CD4-positive, alpha-beta T cell treated with Interleukin-6 at 100 ng/mL for 8 hours (primary cell): ENCODE data around the gene SH3PXD2B.
"Not testable (repeated sequence)": the region's sequence is repeated elsewhere in the genome, so short reads cannot be mapped to it uniquely, and the experiment has no call there.

Source experiments
- DNase-seq: peaks from one replicate; pipeline ENCODE4 v3.0.0-alpha.2; 2020; ENCODE audit warnings: mixed read lengths, low spot score

Gene SH3PXD2B

GRCh38 chr5:172399826-172400225, 54.5 kb downstream of the SH3PXD2B start:
- DNase-seq: no peak

- no peak for DNase-seq
These were observed 55.0 kb downstream of the SH3PXD2B start for GRCh38 chr5:172399336-172399735.

DNA sequence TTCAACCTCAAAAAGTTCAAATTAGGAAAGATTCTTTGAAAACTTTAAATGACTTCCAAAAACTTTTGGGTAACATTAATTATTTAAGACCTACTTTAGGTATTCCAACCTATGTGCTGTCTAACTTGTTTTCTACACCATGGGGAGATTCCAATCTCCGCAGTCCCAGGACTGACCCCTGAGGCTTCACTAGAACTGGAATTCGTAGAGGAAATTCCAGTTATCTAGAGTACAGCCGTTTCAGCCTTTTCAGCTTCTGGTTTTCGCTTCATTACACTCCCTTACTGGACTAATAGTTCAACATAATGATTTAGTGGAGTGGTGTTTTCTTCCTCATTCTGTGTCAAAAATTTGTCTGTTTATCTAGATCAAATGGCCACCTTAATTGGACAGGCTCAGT, 55.7 kb downstream of the SH3PXD2B start:
- DNase-seq: not testable (repeated sequence)

- DNase-seq: not testable (repeated sequence)
These were observed 57.3 kb downstream of the SH3PXD2B start for GRCh38 chr5:172396994-172397393.

- DNase-seq: no peak
These were observed 58.1 kb downstream of the SH3PXD2B start for GRCh38 chr5:172396220-172396619.

- no peak for DNase-seq
These were observed 58.8 kb downstream of the SH3PXD2B start for GRCh38 chr5:172395483-172395882.

GRCh38 chr5:172389578-172390112, 64.7 kb downstream of the SH3PXD2B start:
- no peak for DNase-seq

DNA sequence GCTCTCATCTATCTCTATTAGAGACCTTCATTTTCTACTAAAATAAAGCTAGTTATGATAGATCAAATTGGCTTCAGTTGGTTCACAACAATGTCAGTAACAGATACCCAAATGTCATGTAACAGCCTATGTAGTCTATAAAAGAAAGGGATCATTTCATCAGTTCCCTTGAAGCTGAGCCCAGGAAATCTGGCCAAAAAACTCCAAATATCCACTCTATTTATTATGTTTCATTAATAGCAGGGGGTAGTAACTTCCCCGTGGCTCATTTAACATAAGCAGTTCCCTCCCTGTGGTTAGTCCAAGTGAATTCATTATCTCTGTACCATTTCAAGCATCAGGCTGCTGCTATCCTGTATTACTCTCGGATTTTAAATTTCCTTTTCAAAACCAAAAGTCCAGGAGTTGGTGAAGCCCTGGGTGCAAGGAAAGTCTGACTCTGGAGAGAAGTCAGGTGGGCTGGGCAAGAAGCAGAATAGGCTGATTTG, 66.0 kb downstream of the SH3PXD2B start:
- no peak for DNase-seq

DNA sequence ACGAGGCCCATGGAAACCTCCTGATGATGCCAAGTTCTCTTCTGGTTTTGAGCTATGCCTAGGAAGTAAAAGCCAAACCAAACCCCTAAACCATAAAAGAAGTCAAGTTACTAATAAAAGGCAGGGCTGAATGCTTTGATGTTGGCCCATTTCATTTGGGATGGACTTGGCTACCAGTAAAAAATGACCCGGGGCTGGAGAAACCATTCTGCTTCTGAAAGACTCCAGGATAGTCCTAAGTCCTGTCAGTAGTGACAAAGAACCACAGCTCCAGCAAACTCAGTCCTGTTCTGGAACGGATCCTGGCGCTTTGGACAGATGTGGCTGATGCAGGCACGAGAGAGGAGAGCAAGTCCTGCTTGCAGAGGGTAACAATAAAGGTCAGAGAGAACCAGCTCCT, 68.6 kb downstream of the SH3PXD2B start:
- no peak for DNase-seq

DNA sequence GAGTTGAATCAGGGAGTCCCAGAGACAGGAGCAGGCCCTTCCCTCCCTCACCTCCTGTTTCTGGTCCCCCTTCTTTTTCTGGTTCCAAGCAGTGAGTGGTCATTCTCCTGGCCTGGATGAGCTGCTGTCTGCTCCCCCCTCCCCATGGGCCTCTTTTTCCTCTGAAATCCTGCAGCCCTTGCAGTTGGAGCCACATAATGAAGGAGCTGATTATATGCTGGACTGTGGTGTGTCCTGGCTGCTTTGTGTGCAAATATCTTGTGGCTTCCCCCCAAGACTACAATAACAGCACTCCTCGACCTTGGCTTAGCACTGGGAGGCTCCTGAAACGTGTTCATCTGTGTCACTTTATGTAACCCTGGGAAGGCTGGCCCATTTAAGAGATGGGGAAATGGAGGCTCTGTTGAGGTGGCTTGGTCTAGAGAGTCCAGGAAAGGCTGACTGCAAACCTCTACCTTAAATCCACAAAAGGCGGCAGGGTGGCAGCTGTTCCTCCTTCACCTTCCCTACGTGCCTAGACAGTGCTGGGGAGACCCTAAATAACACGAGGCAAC, 69.2 kb downstream of the SH3PXD2B start:
- no peak for DNase-seq

GRCh38 chr5:172383191-172383802, 71.0 kb downstream of the SH3PXD2B start:
- no peak for DNase-seq

DNA sequence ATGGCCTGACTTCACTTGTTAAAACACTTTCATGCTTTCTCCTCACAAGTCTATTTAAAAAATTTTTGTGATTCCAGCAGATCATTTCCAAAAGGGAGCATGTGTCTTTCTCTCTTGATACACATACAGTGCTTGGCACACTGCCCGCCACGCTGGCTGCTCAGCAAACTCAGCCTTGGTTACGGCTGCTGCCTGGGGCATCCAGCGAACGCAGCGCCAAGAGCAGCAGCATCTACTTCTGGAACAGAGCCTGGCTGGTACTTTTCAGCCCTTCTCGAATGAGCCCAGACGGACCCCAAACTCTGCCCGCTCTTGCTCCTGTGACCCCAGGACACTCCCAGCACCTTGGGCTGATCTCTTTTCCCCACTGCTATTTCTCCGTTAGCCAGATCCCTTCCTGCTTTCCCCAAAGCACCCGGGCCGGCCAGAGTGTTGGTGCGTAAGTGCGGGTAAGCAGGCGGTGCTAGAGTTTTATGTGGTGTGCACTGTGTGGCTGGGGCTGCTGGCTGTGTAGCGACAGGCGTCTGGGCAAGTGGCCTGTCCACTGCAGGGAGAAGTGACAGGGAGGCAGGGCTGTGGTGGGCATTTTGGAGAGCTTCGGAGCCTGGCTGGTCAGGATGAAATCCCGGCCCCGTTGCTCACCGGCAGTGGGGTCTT, 73.2 kb downstream of the SH3PXD2B start:
- DNase-seq: no peak

GRCh38 chr5:172380301-172380986, 73.9 kb downstream of the SH3PXD2B start:
- DNase-seq: no peak

- DNase-seq: no peak
These were observed 74.8 kb downstream of the SH3PXD2B start for GRCh38 chr5:172379481-172379880.

DNA sequence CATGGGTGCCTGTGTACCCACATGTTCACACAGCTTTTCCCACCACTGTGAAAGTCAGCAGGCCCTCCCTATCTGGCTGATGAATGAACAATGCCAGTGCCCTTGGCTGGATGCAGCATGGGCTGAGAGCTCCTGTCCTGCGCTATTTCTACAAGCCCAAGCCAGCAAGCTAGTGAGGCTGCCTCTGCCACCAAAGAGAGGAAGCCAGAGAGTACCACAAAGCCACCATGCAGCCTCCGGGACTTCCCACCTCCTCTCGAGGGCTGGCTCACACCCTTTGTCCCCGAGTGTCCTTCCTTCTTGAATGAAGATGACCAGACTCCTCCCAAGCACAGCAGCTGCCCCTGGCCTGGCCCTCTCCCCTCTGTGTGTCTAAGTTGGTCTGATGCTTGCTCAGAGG, 76.5 kb downstream of the SH3PXD2B start:
- DNase-seq: no peak

GRCh38 chr5:172377438-172377837, 76.9 kb downstream of the SH3PXD2B start:
- DNase-seq: no peak

DNA sequence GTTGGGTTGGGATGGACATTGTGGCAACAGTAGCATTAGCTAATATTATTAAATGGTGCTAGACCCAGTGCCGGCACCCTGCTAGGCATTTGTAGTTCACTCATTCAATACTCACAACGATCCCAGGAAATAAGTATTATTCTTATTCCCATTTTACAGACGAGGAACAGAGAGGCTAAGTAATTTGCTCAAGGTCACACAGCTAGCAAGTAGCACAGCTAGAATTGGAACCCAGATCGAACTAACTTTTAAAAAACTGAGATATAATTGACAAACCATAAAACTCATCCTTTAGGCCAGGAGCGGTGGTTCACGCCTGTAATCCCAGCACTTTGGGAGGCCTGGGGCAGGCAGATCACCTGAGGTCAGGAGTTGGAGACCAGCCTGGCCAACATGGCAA, 79.5 kb downstream of the SH3PXD2B start:
- DNase-seq: no peak

- DNase-seq: no peak
These were observed 80.6 kb downstream of the SH3PXD2B start for GRCh38 chr5:172373680-172374079.

DNA sequence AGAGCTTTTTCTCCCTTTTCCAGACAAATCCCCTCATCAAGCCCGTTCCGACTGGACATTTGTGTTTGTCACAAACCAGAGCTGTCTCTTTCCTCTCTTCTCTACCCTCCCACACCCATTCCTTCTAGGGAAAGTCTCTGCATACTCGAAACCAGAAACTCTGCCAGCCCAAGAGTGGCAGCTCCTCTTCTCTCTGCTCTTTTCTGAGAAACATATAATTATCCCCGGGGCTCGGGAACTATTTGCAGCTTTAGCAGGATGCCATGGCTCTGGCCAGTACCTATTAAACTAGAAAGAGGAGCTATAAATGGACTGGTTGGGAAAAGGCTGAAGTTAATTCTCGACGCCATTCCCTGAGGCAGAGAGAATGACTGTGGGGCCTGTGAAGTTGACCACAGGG, 82.6 kb downstream of the SH3PXD2B start:
- DNase-seq: no peak

- no peak for DNase-seq
These were observed 83.4 kb downstream of the SH3PXD2B start for GRCh38 chr5:172370648-172371545.

DNA sequence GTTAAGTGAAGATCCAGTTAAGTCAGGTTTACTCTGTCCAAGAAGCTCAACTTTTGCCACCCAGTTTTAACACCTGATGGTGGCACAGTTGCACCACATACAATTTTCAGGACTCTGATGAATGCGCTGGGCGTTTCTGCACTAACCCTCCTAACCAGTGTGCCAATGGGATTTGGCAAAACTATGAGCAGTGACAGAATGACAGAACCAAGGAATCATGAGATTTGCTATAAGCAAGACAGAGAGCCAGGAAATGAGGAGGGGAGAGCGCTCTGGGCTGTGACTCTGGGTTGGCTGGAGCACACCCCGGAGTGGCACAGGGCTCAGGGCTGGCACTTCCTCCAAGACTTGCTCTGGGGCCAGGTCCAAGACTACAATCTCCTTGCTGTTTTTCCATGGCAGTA, 84.1 kb downstream of the SH3PXD2B start:
- DNase-seq: no peak

DNA sequence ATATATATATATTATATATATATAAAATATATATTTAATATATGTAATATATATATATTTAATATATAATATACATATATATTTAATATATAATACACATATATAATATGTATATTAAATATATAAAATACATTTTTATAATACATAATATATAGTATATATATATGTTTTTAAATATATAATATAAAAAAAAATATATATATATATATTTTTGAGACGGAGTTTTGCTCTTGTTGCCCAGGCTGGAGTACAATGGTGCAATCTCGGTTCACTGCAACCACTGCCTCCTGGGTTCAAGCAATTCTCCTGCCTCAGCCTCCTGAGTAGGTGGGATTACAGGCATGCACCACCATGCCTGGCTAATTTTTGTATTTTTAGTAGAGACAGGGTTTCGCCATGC, 85.6 kb downstream of the SH3PXD2B start:
- not testable (repeated sequence) for DNase-seq
